B cell (primary cell): ENCODE results near the gene RALGAPA2. TPM values are rescaled to one million over a fixed set of nuclear protein-coding genes. Genes with fewer than 3 reads are reported as not detected.
A peak's percentile ranks its signal among the peaks of the same experiment; 100 is the strongest.

ENCODE experiments used
- ATAC-seq: fragments of 200-7000 bp; cut with Tn5 transposase; one replicate; pipeline ENCODE4 v1.10.0; 2021; ENCODE audit warnings: low read depth, mild to moderate bottlenecking, moderate number of reproducible peaks, moderate library complexity
- CTCF ChIA-PET: fragments of 350-600 bp; sonication (Branson Sonifier 250); formaldehyde crosslinking; loops from one replicate; lab custom pipeline; 2021; ENCODE audit warnings: antibody characterized with exemption, inconsistent platforms; lab: Charles Lee
- POLR2A ChIA-PET: fragments of 350-600 bp; sonication (Branson Sonifier 250); formaldehyde crosslinking; loops from one replicate; lab custom pipeline; 2021; ENCODE audit warnings: antibody characterized with exemption; lab: Charles Lee
- DNase-seq: peaks from one replicate; pipeline ENCODE4 v3.0.0; 2013
- H2AFZ ChIP-seq: 2 replicates; pipeline ENCODE4 v1.6.1; 2012; ENCODE audit warnings: mild to moderate bottlenecking, low read depth, low read length; ENCODE audit not compliant: insufficient read depth, poor library complexity, severe bottlenecking
- H3K27ac ChIP-seq, 2 donors: 1 replicate in 1 of 2; 2 replicates in 1 of 2; pipeline ENCODE4 v1.5.1; 2012 to 2013; ENCODE audit warnings: low read length in 2 of 2, mild to moderate bottlenecking in 2 of 2, moderate library complexity in 1 of 2
- H3K27me3 ChIP-seq, 4 experiments: fragments of 200-600 bp in 1 of 4; sonication (generic) in 1 of 4; replicated peaks in 1 of 4; 1 replicate in 2 of 4; 2 replicates in 2 of 4; pipeline versions ENCODE4 v1.6.1 to v1.7.0; 2013 to 2016; ENCODE audit warnings: low read length in 3 of 4, mild to moderate bottlenecking in 2 of 4, mixed read lengths in 1 of 4, moderate library complexity in 1 of 4; ENCODE audit not compliant: insufficient read depth in 4 of 4, control insufficient read depth in 3 of 4; ENCODE audit errors: control extremely low read depth in 1 of 4
- H3K36me3 ChIP-seq, 2 experiments: replicated peaks in 1 of 2; 1 replicate in 1 of 2; 2 replicates in 1 of 2; pipeline versions ENCODE4 v1.6.1 to v1.7.1; 2013; ENCODE audit warnings: low read length in 1 of 2; ENCODE audit not compliant: insufficient read depth in 2 of 2, control insufficient read depth in 1 of 2; ENCODE audit errors: control extremely low read depth in 1 of 2, extremely low read depth in 1 of 2
- H3K4me1 ChIP-seq, 2 donors: fragments of 200-600 bp in 1 of 2; sonication (generic) in 1 of 2; 1 replicate in 1 of 2; 2 replicates in 1 of 2; pipeline versions ENCODE4 v1.5.1 to v1.6.1; 2013 to 2017; ENCODE audit warnings: low read length in 2 of 2; ENCODE audit not compliant: control insufficient read depth in 2 of 2, insufficient read depth in 2 of 2
- H3K4me2 ChIP-seq: replicated peaks from 2 replicates; pipeline ENCODE3; 2012; ENCODE audit warnings: mild to moderate bottlenecking, low read depth, low read length; ENCODE audit not compliant: poor library complexity, severe bottlenecking
- H3K4me3 ChIP-seq, 5 experiments: fragments of 200-600 bp in 1 of 5; sonication (generic) in 1 of 5; 1 replicate in 3 of 5; 2 replicates in 2 of 5; pipeline versions ENCODE4 v1.5.1 to v1.7.0; 2011 to 2016; ENCODE audit warnings: low read length in 4 of 5, mild to moderate bottlenecking in 4 of 5, low read depth in 2 of 5, control low read depth in 1 of 5, moderate library complexity in 1 of 5; ENCODE audit not compliant: insufficient read depth in 1 of 5; ENCODE audit errors: control extremely low read depth in 1 of 5, extremely low read depth in 1 of 5
- H3K79me2 ChIP-seq: fragments of 200-600 bp; sonication (generic); one replicate; pipeline ENCODE4 v1.6.0; 2016; ENCODE audit warnings: low read length; ENCODE audit not compliant: control insufficient read depth, insufficient read depth
- H3K9ac ChIP-seq: fragments of 200-600 bp; sonication (generic); 2 replicates; pipeline ENCODE4 v1.6.1; 2017; ENCODE audit warnings: mild to moderate bottlenecking, low read length, moderate library complexity
- H3K9me3 ChIP-seq, 3 donors: one replicate each; pipeline versions ENCODE4 v1.6.1 to v1.7.1; 2013; ENCODE audit warnings: low read length in 2 of 3; ENCODE audit not compliant: control insufficient read depth in 2 of 3, insufficient read depth in 1 of 3; ENCODE audit errors: control extremely low read depth in 1 of 3
- H4K20me1 ChIP-seq: 2 replicates; pipeline ENCODE4 v1.6.0; 2012; ENCODE audit warnings: mild to moderate bottlenecking, low read length; ENCODE audit not compliant: insufficient read depth, control insufficient read depth, poor library complexity, severe bottlenecking
- H3K27ac Mint-ChIP-seq: one replicate; pipeline ENCODE4 v1.8.0; 2021; ENCODE audit warnings: mixed read lengths
- H3K27me3 Mint-ChIP-seq: one replicate; pipeline ENCODE4 v1.8.0; 2021; ENCODE audit warnings: mixed read lengths
- H3K4me1 Mint-ChIP-seq: one replicate; pipeline ENCODE4 v1.8.0; 2021; ENCODE audit warnings: mixed read lengths
- H3K4me3 Mint-ChIP-seq: one replicate; pipeline ENCODE4 v1.8.0; 2021; ENCODE audit warnings: mixed read lengths
- H3K9me3 Mint-ChIP-seq: one replicate; pipeline ENCODE4 v1.8.0; 2022; ENCODE audit warnings: mixed read lengths; ENCODE audit not compliant: insufficient read depth
- CTCF ChIP-seq: fragments of 200-600 bp; IDR thresholded peaks from one replicate; pipeline ENCODE4 v1.8.0; 2022; ENCODE audit warnings: antibody characterized with exemption, mild to moderate bottlenecking
- EZH2 ChIP-seq: IDR thresholded peaks from 2 replicates; pipeline ENCODE4 v1.6.1; 2012; ENCODE audit warnings: borderline replicate concordance, low read depth, mild to moderate bottlenecking, moderate library complexity, low read length; ENCODE audit not compliant: insufficient read depth, poor library complexity, severe bottlenecking
- WGBS: methylation state at CpG from one replicate; pipeline ENCODE4 v1.1.5; 2013; ENCODE audit warnings: missing lambda C conversion rate; ENCODE audit not compliant: insufficient coverage; 5-methylcytosine and 5-hydroxymethylcytosine counted together
- intact Hi-C: fragments of 100-400 bp; cut with micrococcal nuclease; formaldehyde crosslinking; loops from one replicate; pipeline ENCODE4 v1.10.0; 2022
- polyA plus RNA-seq: library from polyadenylated mRNA; depleted of rRNA; stranded (reverse); fragments of >200 nt; gene quantifications from 2 replicates; pipeline ENCODE4 v1.2.3, GENCODE V29; 2012
- total RNA-seq, 2 donors: library from RNA; stranded (reverse); fragments of 120-200 nt in 1 of 2; gene quantifications; 1 replicate in 1 of 2; 2 replicates in 1 of 2; pipeline versions ENCODE4 v1.2.3 to v1.2.4, GENCODE V29; 2013 to 2022

The RALGAPA2 gene
- total and polyA plus RNA-seq, 2 donors (not counting 1 experiment from before 2014, with no cell fraction given): 6.4 to 33.1 TPM

- Mint-ChIP-seq H3K9me3 (no peaks in the 10 kb centered on the region), H3K27ac (peak overlapping the region; percentile 41), H3K4me3 (peak overlapping the region; percentile 19), H3K4me1 (peaks cover 39% of the 10 kb centered on the region), H3K27me3 (peaks cover 59% of the 10 kb centered on the region)
- POLR2A ChIA-PET: no interaction called here
- CTCF ChIA-PET: no interaction called here
- no peak overlapping the region for H3K9ac ChIP-seq
- 5% methylated on average over 68 of the region's 70 CpGs for WGBS
- no peak overlapping the region for H3K4me3 ChIP-seq
- peak overlapping the region; percentile 15 for H3K4me2 ChIP-seq
- H4K20me1 ChIP-seq: no peaks in the 10 kb centered on the region
- peak overlapping the region; percentile 22 for H2AFZ ChIP-seq
- H3K27ac ChIP-seq: no peak overlapping the region
- H3K27me3 ChIP-seq: peaks cover 0 to 60% (median 33%) of the 10 kb centered on the region in 4 experiments
- peaks cover 0 to 16% (median 1%) of the 10 kb centered on the region in 3 donors for H3K9me3 ChIP-seq
- no peaks in the 10 kb centered on the region for H3K36me3 ChIP-seq
- intact Hi-C loops: loop anchor here (5.0 kb wide), 1 partner anchor 282 kb away; no protein-coding TSS in a partner anchor
- no peaks in the 10 kb centered on the region for H3K79me2 ChIP-seq
- no peak for ATAC-seq
- H3K4me1 ChIP-seq: peaks cover 21 to 28% of the 10 kb centered on the region in 2 donors
- TF ChIP-seq CTCF (no peak), EZH2 (no peak)
- peak; percentile 32 for DNase-seq
Measured at GRCh38 chr20:20363799-20364592, 348.4 kb downstream of the RALGAPA2 start.

GRCh38 chr20:20363434-20363798 lies 349.0 kb downstream of the RALGAPA2 start:
- ChIA-PET CTCF (no interaction called here), POLR2A (no interaction called here)
- no peak overlapping the region for H3K9ac ChIP-seq
- intact Hi-C loops: loop anchor here (5.0 kb wide), 1 partner anchor 281 kb away; no protein-coding TSS in a partner anchor
- no peak overlapping the region for H3K27ac Mint-ChIP-seq
- H3K27me3 Mint-ChIP-seq: peaks cover 59% of the 10 kb centered on the region
- H3K4me1 ChIP-seq: peaks cover 19 to 28% of the 10 kb centered on the region in 2 donors
- H3K9me3 ChIP-seq: peaks cover 0 to 16% (median 1%) of the 10 kb centered on the region in 3 donors
- H3K4me3 ChIP-seq: no peak overlapping the region
- no peaks in the 10 kb centered on the region for H3K36me3 ChIP-seq
- peak overlapping the region; percentile 19 for H3K4me3 Mint-ChIP-seq
- H3K27me3 ChIP-seq: peaks cover 0 to 60% (median 33%) of the 10 kb centered on the region in 4 experiments
- 12% methylated on average over 15 of the region's 15 CpGs for WGBS
- peak overlapping the region; percentile 15 for H3K4me2 ChIP-seq
- H3K9me3 Mint-ChIP-seq: no peaks in the 10 kb centered on the region
- no peak overlapping the region for H3K27ac ChIP-seq
- H3K4me1 Mint-ChIP-seq: peaks cover 39% of the 10 kb centered on the region
- DNase-seq (no peak), ATAC-seq (no peak)
- H2AFZ ChIP-seq: peak overlapping the region; percentile 22
- no peaks in the 10 kb centered on the region for H4K20me1 ChIP-seq
- no peaks in the 10 kb centered on the region for H3K79me2 ChIP-seq
- TF ChIP-seq CTCF: no peak
- no peak for TF ChIP-seq EZH2
